Glomerular endothelial cell (primary cell): Measurements from ENCODE around the gene CAMTA1. TPM values are rescaled to one million over a fixed set of nuclear protein-coding genes. Genes with fewer than 3 reads are reported as not detected.
"Not testable (repeated sequence)": the region's sequence is repeated elsewhere in the genome, so short reads cannot be mapped to it uniquely, and the experiment has no call there.

ENCODE experiments used
- DNase-seq: peaks from one replicate; pipeline ENCODE4 v3.0.0-alpha.2; 2011; ENCODE audit warnings: low read depth, low spot score; ENCODE audit errors: extremely low read depth
- total RNA-seq: library from RNA; depleted of rRNA; stranded (reverse); fragments of >200 nt; gene quantifications from 2 replicates; pipeline ENCODE4 v1.2.3, GENCODE V29; 2015

The CAMTA1 gene
- total RNA-seq, 1 donor from 2014 or later: 111 TPM

- DNase-seq: no peak
Measured at GRCh38 chr1:7407544-7407895, 622.3 kb downstream of the CAMTA1 start.

DNA sequence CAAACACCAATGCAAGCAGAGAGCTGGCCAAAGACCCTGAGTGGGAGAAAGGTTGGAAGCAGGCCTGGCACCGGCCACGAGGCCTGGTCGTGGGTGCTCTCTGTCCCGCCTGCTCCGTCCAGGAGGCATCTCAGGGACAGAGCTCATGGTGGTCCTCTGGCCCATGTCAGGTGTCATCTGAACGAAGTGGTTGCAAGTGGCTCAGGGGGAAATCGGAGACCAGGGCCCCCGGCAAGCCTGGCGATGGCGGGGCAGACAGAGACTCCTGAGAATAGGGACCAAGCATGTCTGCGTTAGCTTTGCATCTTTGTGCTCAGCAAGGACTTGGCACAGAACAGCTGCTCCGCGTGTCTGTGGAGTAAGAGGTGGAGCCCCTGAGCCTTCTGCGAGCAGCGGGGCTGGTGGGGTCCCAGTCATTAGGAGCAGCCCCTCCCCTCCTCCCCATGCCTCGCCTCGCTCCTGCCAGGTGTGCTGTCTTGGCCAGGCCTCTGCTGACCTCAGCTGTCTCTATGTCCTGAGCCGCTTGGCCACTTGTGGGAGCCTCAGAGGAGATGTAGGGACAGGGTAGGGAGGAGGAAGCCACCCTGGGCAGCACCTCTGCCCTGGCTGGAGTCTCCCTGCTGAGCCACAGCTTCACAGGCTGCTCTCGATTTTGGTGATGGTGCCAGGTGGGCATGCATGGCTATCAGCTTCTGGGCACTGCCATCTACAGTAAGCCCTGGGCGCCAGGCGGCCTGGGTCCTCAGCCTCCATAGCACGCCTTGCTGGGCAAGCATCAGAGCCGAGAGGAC is 622.9 kb downstream of the CAMTA1 start:
- DNase-seq: no peak

DNA sequence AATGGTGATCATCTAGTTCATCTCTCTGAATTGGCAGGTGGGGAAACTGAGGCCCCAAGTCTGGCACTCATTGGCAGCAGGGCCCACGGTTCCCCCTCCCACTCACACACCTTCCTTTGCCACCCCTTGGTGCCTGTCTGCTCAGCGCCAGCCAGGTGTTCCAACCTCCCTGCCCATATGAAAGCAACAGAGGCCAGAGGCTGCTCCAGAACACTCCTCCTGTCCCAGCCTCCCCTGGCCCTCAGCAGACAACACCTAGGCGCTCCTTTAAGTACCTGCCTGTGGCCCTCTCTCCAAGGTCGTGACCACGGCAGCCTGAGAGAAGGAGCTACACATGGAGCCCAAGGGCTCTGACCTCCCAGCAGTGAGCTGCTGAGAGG is 623.5 kb downstream of the CAMTA1 start:
- DNase-seq: no peak

DNA sequence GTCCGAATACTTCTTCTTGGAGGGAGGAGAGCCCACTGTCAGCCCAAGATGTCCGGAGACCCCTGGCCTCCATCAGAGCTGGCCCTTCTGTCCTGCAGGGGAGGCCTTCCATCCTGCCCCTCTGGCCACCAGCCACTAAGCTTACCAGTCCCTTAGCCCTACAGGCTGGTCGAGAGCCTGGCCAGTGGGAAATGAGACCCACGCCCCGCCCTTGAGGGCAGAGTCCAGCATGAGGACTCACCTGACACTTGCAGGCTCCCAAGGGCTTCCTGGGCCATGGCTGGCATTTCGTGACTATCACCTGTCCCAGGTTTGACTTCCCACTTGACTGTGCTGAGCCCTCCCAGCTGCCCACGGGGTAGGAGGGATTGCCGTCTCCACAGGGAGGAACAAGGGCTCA is 624.0 kb downstream of the CAMTA1 start:
- DNase-seq: no peak

GRCh38 chr1:7410156-7410555 is 624.9 kb downstream of the CAMTA1 start:
- DNase-seq: no peak

DNA sequence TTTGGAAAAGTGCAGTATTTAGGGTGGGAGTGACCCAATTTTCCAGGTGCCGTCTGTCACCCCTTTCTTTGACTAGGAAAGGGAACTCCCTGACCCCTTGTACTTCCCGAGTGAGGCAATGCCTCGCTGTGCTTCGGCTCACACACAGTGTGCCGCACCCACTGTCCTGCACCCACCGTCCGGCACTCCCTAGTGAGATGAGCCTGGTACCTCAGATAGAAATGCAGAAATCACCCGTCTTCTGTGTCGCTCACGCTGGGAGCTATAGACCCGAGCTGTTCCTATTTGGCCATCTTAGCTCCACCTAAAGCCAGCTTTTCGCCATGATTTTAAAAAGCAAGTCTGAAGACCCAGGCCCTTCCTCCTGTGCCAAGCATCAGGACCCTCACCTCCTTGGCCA is 632.4 kb downstream of the CAMTA1 start:
- not testable (repeated sequence) for DNase-seq

DNA sequence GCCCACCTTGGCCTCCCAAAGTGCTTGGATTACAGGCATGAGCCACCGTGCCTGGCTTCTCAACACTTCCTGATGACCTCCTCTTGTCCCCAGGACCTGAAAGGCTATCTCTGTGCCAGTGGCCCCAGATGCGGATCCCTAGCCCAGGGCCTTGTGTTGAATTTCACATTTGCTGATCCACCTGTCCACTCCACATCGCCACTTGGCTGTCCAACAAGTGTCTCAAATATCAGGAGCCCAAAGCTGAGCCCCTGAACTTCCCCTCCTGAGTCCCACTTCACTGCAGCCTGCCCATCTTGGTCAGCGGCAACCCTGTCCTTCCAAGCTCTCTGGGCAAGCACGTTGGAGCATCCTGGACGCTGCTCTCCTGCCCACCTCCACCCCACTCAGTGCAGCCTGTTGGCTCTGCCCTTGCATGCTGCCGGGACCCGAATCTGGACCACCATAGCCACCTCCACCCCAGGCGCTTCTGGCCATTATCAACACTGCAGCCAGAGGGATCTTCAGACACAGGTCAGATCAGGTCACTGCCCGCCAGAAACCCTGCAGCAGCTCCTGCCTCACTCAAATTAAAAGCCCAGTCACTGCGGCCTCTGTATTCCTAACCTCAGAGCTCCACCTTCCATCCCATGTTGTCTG is 633.3 kb downstream of the CAMTA1 start:
- no peak for DNase-seq

- no peak for DNase-seq
Measured at GRCh38 chr1:7420098-7420445, 634.8 kb downstream of the CAMTA1 start.

DNA sequence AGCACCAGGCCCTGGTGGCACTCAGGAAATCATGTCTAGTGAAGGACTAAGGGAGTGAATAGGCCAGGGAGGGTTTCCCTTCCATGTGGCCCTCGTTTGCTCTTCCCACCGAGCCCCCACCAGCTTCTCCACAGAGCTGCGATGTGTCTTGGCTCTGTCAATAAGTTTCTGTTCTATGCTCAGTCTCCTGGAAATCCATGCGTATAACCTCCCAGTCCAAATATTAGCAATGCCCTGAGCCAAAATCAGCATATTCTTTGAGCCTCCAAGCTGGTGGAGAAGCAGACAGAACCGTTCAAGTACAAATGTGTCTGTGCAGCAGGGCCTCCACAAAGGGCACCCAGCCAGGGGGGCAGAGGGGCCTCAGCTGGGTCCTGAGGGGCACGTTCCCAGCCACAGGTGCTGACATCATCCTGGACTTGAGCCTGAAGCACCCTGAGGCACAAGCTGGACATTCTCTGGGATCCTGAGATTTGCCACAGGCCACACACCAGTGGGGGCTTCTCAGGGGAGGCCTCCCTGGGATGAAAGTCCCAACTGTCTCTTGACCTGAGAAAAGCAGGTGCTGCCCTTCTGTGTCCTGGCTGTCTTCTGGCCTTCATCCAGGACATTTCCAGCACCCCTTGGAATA is 635.3 kb downstream of the CAMTA1 start:
- no peak for DNase-seq

DNA sequence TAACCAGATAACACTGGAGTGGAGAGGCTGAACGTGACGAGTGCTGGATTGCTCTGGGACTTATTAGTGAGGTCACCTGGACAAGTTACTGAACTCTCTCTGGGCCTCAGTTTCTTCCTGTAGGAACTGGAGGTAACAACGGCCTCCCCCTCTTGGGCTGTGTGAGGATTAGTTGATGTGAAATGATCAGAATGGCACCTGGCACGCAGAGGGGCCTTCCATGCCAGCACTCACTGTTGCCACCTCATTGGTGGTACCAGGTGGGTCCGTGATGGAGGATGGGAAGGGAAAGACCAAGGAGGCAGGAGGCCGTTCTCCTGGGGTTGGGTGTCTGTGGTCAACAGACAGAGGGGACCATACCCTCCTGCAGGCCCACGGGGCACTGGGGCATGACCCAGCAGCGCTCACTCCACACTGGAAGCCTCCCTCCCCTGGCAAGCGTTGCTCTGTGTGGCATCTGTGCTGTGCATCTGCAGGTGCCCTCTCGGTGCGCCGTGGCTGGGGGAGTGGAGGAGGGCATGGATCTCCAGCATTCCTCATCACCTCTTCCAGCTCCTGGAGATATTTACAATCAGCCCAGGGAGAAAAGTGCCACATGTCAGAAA is 636.3 kb downstream of the CAMTA1 start:
- DNase-seq: no peak

DNA sequence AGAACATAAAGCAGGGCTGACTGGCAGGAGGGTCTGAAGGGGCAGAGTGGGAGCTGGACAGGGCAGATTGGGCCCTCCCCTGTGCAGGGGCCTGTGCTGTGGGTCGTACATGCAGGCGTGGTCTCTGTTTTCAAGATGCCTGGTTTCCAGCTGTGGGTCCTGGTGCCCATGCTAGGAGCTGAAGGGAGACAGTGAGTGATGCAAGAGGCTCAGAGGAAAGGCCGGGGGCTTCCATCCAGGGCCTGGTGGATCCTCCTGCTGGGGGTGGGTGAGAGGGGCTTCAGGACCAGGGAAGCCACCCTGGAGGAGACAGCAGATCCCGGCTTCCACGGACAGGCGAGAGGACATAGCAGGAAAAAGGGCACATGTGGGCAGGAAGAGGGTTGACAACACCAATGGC is 636.8 kb downstream of the CAMTA1 start:
- DNase-seq: no peak

DNA sequence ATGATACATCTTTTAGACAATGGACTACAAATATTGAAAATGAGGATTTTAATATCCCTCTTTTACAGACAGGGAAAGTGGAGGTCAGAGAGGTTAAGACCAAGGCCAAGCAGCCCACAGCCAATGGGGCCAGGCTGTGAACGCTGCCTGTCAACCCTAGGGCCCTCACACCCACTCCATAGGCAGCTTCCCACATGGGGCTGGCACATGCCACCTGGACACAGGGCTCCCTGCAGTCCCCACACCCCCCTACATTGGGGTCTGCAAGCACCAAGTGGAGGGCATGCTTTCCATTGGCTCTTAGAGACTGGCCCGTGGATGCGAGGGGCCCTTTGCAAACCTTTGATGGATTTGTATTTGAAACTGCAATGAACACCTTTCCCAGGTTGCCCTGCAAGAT is 637.3 kb downstream of the CAMTA1 start:
- DNase-seq: no peak

DNA sequence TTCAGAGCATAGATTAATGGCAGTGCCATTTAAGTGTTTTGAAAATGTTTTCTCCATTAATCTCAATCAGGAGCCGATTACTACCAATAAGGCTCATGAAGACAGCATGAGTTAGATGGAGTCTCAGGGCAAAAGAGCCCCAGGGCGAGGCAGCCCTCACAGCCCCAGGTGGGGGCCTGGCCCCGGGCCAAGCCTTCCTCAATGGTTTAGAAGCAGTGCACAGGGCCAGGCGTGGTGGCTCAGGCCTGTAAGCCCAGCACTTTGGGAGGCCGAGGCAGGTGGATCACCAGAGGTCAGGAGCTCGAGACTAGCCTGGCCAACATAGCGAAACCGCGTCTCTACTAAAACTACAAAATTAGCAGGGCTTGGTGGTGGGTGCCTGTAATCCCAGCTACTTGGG is 637.7 kb downstream of the CAMTA1 start:
- DNase-seq: no peak

GRCh38 chr1:7424352-7424890 is 639.2 kb downstream of the CAMTA1 start:
- DNase-seq: no peak

DNA sequence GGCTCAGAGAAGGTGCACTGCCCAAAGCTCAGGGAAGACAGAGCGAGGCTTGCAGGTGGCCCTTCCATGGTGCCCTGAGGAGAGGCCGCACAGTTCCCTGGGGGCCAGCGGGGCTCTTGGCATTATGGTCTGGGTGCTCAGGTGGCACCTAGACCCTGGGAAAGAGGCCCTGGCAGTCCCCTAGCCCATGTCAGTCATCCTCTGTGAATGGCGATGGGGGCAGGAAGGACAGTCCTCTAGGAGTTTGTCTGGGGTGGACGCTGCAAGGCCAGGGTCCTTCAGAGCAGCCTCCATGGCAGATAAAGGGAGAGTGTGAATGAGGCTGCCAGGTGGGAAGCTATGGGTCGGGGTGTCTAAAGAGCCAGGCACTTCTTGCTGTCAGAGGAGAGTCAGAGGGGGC is 640.0 kb downstream of the CAMTA1 start:
- DNase-seq: no peak

DNA sequence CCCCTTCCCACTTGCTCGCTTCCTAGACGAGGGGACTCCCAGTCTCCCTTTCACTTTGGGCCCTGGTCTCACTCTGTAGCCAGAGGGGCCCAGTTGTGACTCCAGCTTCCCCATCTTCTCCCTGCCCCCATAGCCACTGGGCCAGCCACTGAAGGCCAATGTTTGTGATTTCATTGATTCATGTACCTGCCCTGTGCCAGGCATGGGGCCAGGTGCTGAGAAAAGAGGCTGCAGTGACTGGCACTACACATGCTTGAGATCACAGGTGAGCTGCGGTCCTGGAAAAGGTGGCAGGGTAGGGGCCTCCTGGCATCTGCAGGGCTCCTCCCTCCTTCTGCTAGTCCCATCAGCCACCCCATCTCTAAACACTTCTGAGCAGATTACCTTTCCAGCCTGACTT is 640.5 kb downstream of the CAMTA1 start:
- no peak for DNase-seq

- DNase-seq: no peak
Measured at GRCh38 chr1:7426780-7427604, 641.7 kb downstream of the CAMTA1 start.

- no peak for DNase-seq
Measured at GRCh38 chr1:7427605-7428300, 642.5 kb downstream of the CAMTA1 start.

- no peak for DNase-seq
Measured at GRCh38 chr1:7429290-7429689, 644.0 kb downstream of the CAMTA1 start.

DNA sequence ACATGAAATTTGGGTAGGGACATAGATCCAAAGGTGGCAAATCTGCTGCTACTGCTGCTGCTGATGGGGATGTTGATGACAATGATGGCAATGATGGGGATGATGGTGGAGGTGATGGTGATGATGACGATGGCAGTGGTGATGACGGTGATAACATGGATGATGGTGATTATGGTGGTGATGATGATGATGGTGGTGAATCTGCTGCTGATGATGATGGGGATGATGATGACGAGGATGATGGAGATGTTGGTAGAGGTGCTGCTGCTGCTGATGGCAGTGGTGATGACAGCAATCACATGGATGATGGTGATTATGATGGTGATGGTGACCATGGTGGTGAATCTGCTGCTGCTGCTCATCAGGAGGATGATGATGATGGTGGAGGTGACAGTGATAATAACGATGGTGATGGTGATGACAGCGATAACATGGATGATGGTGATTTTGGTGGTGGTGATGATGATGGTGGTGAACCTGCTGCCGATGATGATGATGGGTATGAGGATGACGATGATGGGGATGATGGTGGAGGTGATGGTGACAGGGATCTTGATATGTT is 644.9 kb downstream of the CAMTA1 start:
- DNase-seq: no peak
